ENCODE data around the gene RASGRF2. TPM values are rescaled to one million over a fixed set of nuclear protein-coding genes. Genes with fewer than 3 reads are reported as not detected.

The RASGRF2 gene
- total and polyA plus RNA-seq, 9 of the 15 experiments (the other 6 are each of a cell fraction or from before 2014, with no cell fraction given), result 0.01 to 0.22 (median 0.08) TPM; not detected in 2

- Histone ChIP-seq H3K4me1 (replicated peaks in 1 of 2; ENCODE audit: control insufficient read depth in 2 of 2, insufficient read depth in 2 of 2, low read length in 2 of 2) (no peaks in the 10 kb centered on the region), H3K36me3 (ENCODE audit: control insufficient read depth, insufficient read depth, low read length) (no peaks in the 10 kb centered on the region), H3K27ac (ENCODE audit: extremely low read depth, low read depth, low read length) (no peak overlapping the region), H2AFZ (ENCODE audit: low read depth, low read length) (no peak overlapping the region), H3K9me1 (ENCODE audit: control insufficient read depth, insufficient read depth, low read length) (no peaks in the 10 kb centered on the region), H3K9ac (ENCODE audit: insufficient read depth in 1 of 2, low read depth in 2 of 2, low read length in 2 of 2) (no peak overlapping the region), H3K27me3 (ENCODE audit: control insufficient read depth in 2 of 2, insufficient read depth in 2 of 2, low read length in 2 of 2) (peaks cover 0 to 7% of the 10 kb centered on the region in 2 experiments; a peak in 1 of 5 replicates), H3K9me3 (replicated peaks; ENCODE audit: control insufficient read depth, insufficient read depth, low read depth, low read length) (no peaks in the 10 kb centered on the region), H3K79me2 (ENCODE audit: control insufficient read depth, insufficient read depth, low read length) (no peaks in the 10 kb centered on the region), H3K4me3 (no peak overlapping the region), H3K4me2 (ENCODE audit: insufficient read depth, low read length) (no peak overlapping the region), H4K20me1 (replicated peaks; ENCODE audit: control insufficient read depth, insufficient read depth, low read length) (no peaks in the 10 kb centered on the region)
- ChIA-PET POLR2A (no interaction called here), CTCF (ENCODE audit: low intra/inter-chr PET ratio) (no interaction called here)
- in situ Hi-C loops (cut with MboI) (no loop called here), intact Hi-C loops (cut with micrococcal nuclease) (no loop called here)
- no peak for DNase-seq (ENCODE audit: extremely low read depth in 1 of 4, low spot score in 3 of 4)
- TF ChIP-seq MAFF (IDR thresholded peaks at IDR 0.05; ENCODE audit: low read length) (no peak), NR1H2 (CRISPR knock-in tag; IDR thresholded peaks at IDR 0.05) (no peak), SMAD4 (CRISPR knock-in tag; conservative IDR thresholded peaks at IDR 0.05) (no peak), ILF3 (IDR thresholded peaks at IDR 0.05; ENCODE audit: borderline replicate concordance) (no peak), SMC3 (conservative IDR thresholded peaks at IDR 0.05; ENCODE audit: insufficient read depth, low read depth, low read length) (no peak), ARID4B (CRISPR knock-in tag; IDR thresholded peaks at IDR 0.05) (no peak), ZNF449 (CRISPR knock-in tag; IDR thresholded peaks at IDR 0.05) (no peak), ZKSCAN8 (CRISPR knock-in tag; IDR thresholded peaks at IDR 0.05) (no peak), RBM15 (IDR thresholded peaks at IDR 0.05; ENCODE audit: insufficient read depth, low read length) (no peak), ETV1 (tag; conservative IDR thresholded peaks at IDR 0.05; ENCODE audit: low read depth) (no peak), MITF (IDR thresholded peaks at IDR 0.05) (no peak), ZNF512 (tag; IDR thresholded peaks at IDR 0.05) (no peak)
- FAIRE-seq, result no peak
- BruUV-seq (replicated peaks), result no TSS peak
- ATAC-seq, result no peak
- whole genome bisulfite sequencing (ENCODE audit: insufficient coverage, low coverage, missing lambda C conversion rate), result 0% methylated on average over 1 of the region's 1 CpG
Observed at GRCh38 chr5:80925931-80926330, 34.2 kb upstream of the RASGRF2 start.

All from K562 (cell line).